Endothelial cell of umbilical vein (primary cell): ENCODE data around the gene CTSD. TPM values are rescaled to one million over a fixed set of nuclear protein-coding genes. Genes with fewer than 3 reads are reported as not detected.
A peak's percentile ranks its signal among the peaks of the same experiment; 100 is the strongest.

ENCODE experiments used
- BruUV-seq: library from RNA; stranded (reverse); fragments of 400-500 nt; replicated peaks from 2 replicates; lab custom pipeline; 2021; lab: Mats Ljungman, UMichigan
- CTCF ChIA-PET: fragments of 300-600, 350-600 bp; sonication (Branson Sonifier 250); formaldehyde crosslinking; loops from one replicate; lab custom pipeline; 2021; ENCODE audit warnings: antibody characterized with exemption, inconsistent platforms; lab: Charles Lee
- POLR2A ChIA-PET: fragments of 300-600, 350-600 bp; sonication (Branson Sonifier 250); formaldehyde crosslinking; loops from one replicate; lab custom pipeline; 2021; ENCODE audit warnings: antibody characterized with exemption, inconsistent platforms; lab: Charles Lee
- DNase-seq: peaks from one replicate; pipeline ENCODE4 v3.0.0-alpha.2; 2011; ENCODE audit warnings: low read depth, low spot score
- FAIRE-seq: peaks from 2 replicates; lab custom pipeline; 2011; peaks lifted over from hg19 to GRCh38; lab: Jason Lieb, UNC
- H2AFZ ChIP-seq: 2 replicates; pipeline ENCODE4 v1.6.0; 2012; ENCODE audit warnings: low read depth, low read length, control low read depth, inconsistent platforms
- H3K27ac ChIP-seq: 2 replicates; pipeline ENCODE4 v1.5.1; 2011; ENCODE audit warnings: low read depth, mild to moderate bottlenecking, control low read depth, low read length, moderate library complexity; ENCODE audit not compliant: insufficient read depth
- H3K27me3 ChIP-seq, 2 experiments: 2 replicates each; pipeline versions ENCODE4 v1.6.0 to v1.6.1; 2011; ENCODE audit warnings: low read length in 2 of 2, mixed read lengths in 1 of 2; ENCODE audit not compliant: control insufficient read depth in 2 of 2, insufficient read depth in 2 of 2
- H3K36me3 ChIP-seq, 2 experiments: 2 replicates in 1 of 2; 3 replicates in 1 of 2; pipeline ENCODE4 v1.5.1; 2011; ENCODE audit warnings: low read length in 2 of 2, mild to moderate bottlenecking in 1 of 2, moderate library complexity in 1 of 2; ENCODE audit not compliant: control insufficient read depth in 2 of 2, insufficient read depth in 2 of 2; ENCODE audit errors: extremely low read depth in 1 of 2
- H3K4me1 ChIP-seq: 3 replicates; pipeline ENCODE4 v1.5.1; 2011; ENCODE audit warnings: mild to moderate bottlenecking, low read length; ENCODE audit not compliant: control insufficient read depth, insufficient read depth; ENCODE audit errors: extremely low read depth
- H3K4me2 ChIP-seq: 2 replicates; pipeline ENCODE4 v1.6.1; 2011; ENCODE audit warnings: low read length, control low read depth, mixed read lengths; ENCODE audit not compliant: insufficient read depth
- H3K4me3 ChIP-seq, 3 experiments: fragments of 200-600 bp in 1 of 3; sonication (generic), shearing (Covaris generic) in 1 of 3; replicated peaks in 1 of 3; 2 replicates each; pipeline ENCODE4 v1.5.1; 2011 to 2016; ENCODE audit warnings: control low read depth in 3 of 3, low read length in 3 of 3, mild to moderate bottlenecking in 2 of 3, inconsistent platforms in 1 of 3, low read depth in 1 of 3, moderate library complexity in 1 of 3; ENCODE audit not compliant: insufficient read depth in 1 of 3
- H3K79me2 ChIP-seq: 2 replicates; pipeline ENCODE4 v1.6.0; 2012; ENCODE audit warnings: low read length, inconsistent platforms; ENCODE audit not compliant: control insufficient read depth, insufficient read depth
- H3K9ac ChIP-seq: replicated peaks from 2 replicates; pipeline ENCODE3; 2011; ENCODE audit warnings: low read length, control low read depth; ENCODE audit not compliant: insufficient read depth; ENCODE audit errors: extremely low read depth
- H3K9me1 ChIP-seq: replicated peaks from 3 replicates; pipeline ENCODE4 v1.6.0; 2011; ENCODE audit warnings: mild to moderate bottlenecking, low read length; ENCODE audit not compliant: control insufficient read depth, insufficient read depth; ENCODE audit errors: extremely low read depth
- H3K9me3 ChIP-seq: replicated peaks from 2 replicates; pipeline ENCODE4 v1.5.1; 2012; ENCODE audit warnings: low read length, inconsistent platforms; ENCODE audit not compliant: control insufficient read depth, insufficient read depth
- H4K20me1 ChIP-seq: replicated peaks from 2 replicates; pipeline ENCODE3; 2011; ENCODE audit warnings: mild to moderate bottlenecking, low read length; ENCODE audit not compliant: control insufficient read depth, insufficient read depth; ENCODE audit errors: extremely low read depth
- CTCF ChIP-seq, 2 donors: IDR thresholded peaks; 1 replicate in 1 of 2; 2 replicates in 1 of 2; pipeline ENCODE4 v1.5.1; 2011; ENCODE audit warnings: low read length in 2 of 2, mild to moderate bottlenecking in 2 of 2, moderate library complexity in 2 of 2, control low read depth in 1 of 2, inconsistent platforms in 1 of 2, low read depth in 1 of 2; ENCODE audit not compliant: insufficient read depth in 1 of 2; ENCODE audit errors: extremely low read depth in 1 of 2
- EZH2 ChIP-seq: IDR thresholded peaks from 2 replicates; pipeline ENCODE4 v1.6.1; 2012; ENCODE audit warnings: borderline replicate concordance, low read depth, mild to moderate bottlenecking, moderate library complexity, low read length, inconsistent platforms; ENCODE audit not compliant: severe bottlenecking
- FOS ChIP-seq: IDR thresholded peaks from 2 replicates; pipeline ENCODE4 v1.6.1; 2011; ENCODE audit warnings: mild to moderate bottlenecking, low read length, moderate library complexity, borderline replicate concordance; ENCODE audit not compliant: insufficient read depth
- GATA2 ChIP-seq: IDR thresholded peaks from 2 replicates; pipeline ENCODE4 v1.7.0; 2011; ENCODE audit warnings: low read depth, mild to moderate bottlenecking, moderate library complexity, mixed read lengths, low read length; ENCODE audit not compliant: insufficient read length, insufficient read depth
- JUN ChIP-seq: IDR thresholded peaks from 2 replicates; pipeline ENCODE4 v1.6.1; 2011; ENCODE audit warnings: borderline replicate concordance, low read depth; ENCODE audit not compliant: insufficient read length, insufficient read depth
- MAX ChIP-seq: IDR thresholded peaks from 2 replicates; pipeline ENCODE4 v1.6.1; 2011; ENCODE audit not compliant: insufficient read depth, insufficient read length
- MYC ChIP-seq: IDR thresholded peaks from one replicate; pipeline ENCODE4 v1.6.1; 2011; ENCODE audit warnings: mild to moderate bottlenecking, low read depth, low read length
- POLR2A ChIP-seq: IDR thresholded peaks from 2 replicates; pipeline ENCODE4 v1.6.1; 2012; ENCODE audit warnings: low read depth, mild to moderate bottlenecking, control low read depth, low read length
- POLR2AphosphoS5 ChIP-seq: IDR thresholded peaks from 2 replicates; pipeline ENCODE4 v1.6.1; 2012; ENCODE audit warnings: low read depth, mild to moderate bottlenecking, control low read depth, low read length, moderate library complexity; ENCODE audit not compliant: insufficient read depth
- dilution Hi-C: fragments of 300-500 bp; cut with MboI; formaldehyde crosslinking; loops from one replicate; pipeline ENCODE4 v1.15.0; 2019; ENCODE audit warnings: low sequenced_read_pairs; ENCODE audit not compliant: extremely low pct_ligation_motif_present
- intact Hi-C: fragments of 100-400 bp; cut with micrococcal nuclease; formaldehyde crosslinking; loops from one replicate; pipeline ENCODE4 v1.10.0; 2022
- polyA plus RNA-seq, 4 experiments: library from polyadenylated mRNA; depleted of rRNA in 3 of 4; stranded (reverse) in 3 of 4; unstranded in 1 of 4; fragments of >200 nt; gene quantifications; 2 replicates each; pipeline versions ENCODE4 v1.2.1 to v1.2.3, GENCODE V29; 2011 to 2012; ENCODE audit warnings: missing spikeins in 1 of 4
- total RNA-seq: library from RNA; stranded (reverse); gene quantifications from 2 replicates; pipeline ENCODE4 v1.2.3, GENCODE V29; 2021

The CTSD gene
- total and polyA plus RNA-seq, 2 donors (not counting 3 experiments of a cell fraction or from before 2014, with no cell fraction given) = 215 to 248 TPM

GRCh38 chr11:1763336-1763795, 361 bp downstream of the CTSD start:
- Histone ChIP-seq H3K4me2 (peak overlapping the region; percentile 83), H3K27me3 (no peaks in the 10 kb centered on the region), H3K9me1 (no peaks in the 10 kb centered on the region), H2AFZ (peak overlapping the region; percentile 59), H3K79me2 (peaks cover 9% of the 10 kb centered on the region), H3K9me3 (no peaks in the 10 kb centered on the region), H3K4me1 (peaks cover 22% of the 10 kb centered on the region), H4K20me1 (no peaks in the 10 kb centered on the region), H3K36me3 (peaks cover 0 to 8% of the 10 kb centered on the region in 2 experiments), H3K4me3 (peak overlapping the region; percentile 62 to 72 (median 66)), H3K27ac (peak overlapping the region; percentile 32), H3K9ac (peak overlapping the region; percentile 66)
- FAIRE-seq (no peak), DNase-seq (no peak)
- BruUV-seq = TSS peak; percentile 71
- dilution Hi-C loops = no loop called here
- ChIA-PET CTCF (interaction anchor here (1.2 to 1.3 kb wide), 2 partner anchors 11 to 69 kb away, joined by 4 to 5 read pairs; no protein-coding TSS in a partner anchor), POLR2A (no interaction called here)
- no peak for TF ChIP-seq POLR2AphosphoS5
- TF ChIP-seq GATA2 = no peak
- no peak for TF ChIP-seq FOS
- no peak for TF ChIP-seq MAX
- TF ChIP-seq CTCF (IDR thresholded peaks at IDR 0.05; ENCODE audit: extremely low read depth in 1 of 2, insufficient read depth in 1 of 2, low read depth in 1 of 2, low read length in 2 of 2) = no peak
- TF ChIP-seq EZH2 = no peak
- no peak for TF ChIP-seq MYC
- TF ChIP-seq JUN = no peak
- no peak for TF ChIP-seq POLR2A
- intact Hi-C loops = loop anchor here (5.0 kb wide), 1 partner anchor 71 kb away; no protein-coding TSS in a partner anchor
